ENCODE results near the gene IL1RAP. TPM values are rescaled to one million over a fixed set of nuclear protein-coding genes. Genes with fewer than 3 reads are reported as not detected.

Gene IL1RAP
- total and polyA plus RNA-seq, 2 experiments from 2014 or later: 3.2 to 8.9 TPM

DNA sequence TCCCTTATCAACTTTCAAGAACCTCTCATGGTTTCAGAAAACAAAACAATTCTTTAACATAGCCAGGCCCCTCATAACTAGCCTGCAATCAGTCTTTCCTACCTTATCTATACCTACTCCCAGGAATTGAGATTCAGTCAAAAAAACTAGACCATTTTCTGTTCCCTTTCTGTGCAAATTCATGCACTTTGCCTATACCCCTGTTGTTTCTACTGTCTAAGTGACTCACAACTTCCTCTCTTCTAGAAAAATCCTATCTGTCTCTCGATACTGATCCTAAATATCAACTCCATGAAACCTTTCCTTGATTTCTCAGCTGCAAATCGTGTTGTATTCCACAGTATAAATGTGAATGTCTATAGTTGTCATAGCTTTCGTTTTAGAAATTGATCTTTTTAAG, 10.9 kb upstream of the IL1RAP start:
- H3K36me3 ChIP-seq: no peaks in the 10 kb centered on the region
- H3K4me3 ChIP-seq: no peak overlapping the region
- no peaks in the 10 kb centered on the region for H3K9me3 ChIP-seq (ENCODE audit: low read depth)
- TF ChIP-seq CTCF (IDR thresholded peaks at IDR 0.05; ENCODE audit: low read depth, low read length): no peak
- no peak overlapping the region for H3K27ac ChIP-seq
- no peak for DNase-seq (ENCODE audit: low read depth in 1 of 2, low spot score in 1 of 2)
- H3K4me1 ChIP-seq (ENCODE audit: low read depth): peaks cover 5% of the 10 kb centered on the region
- no peaks in the 10 kb centered on the region for H3K27me3 ChIP-seq

DNA sequence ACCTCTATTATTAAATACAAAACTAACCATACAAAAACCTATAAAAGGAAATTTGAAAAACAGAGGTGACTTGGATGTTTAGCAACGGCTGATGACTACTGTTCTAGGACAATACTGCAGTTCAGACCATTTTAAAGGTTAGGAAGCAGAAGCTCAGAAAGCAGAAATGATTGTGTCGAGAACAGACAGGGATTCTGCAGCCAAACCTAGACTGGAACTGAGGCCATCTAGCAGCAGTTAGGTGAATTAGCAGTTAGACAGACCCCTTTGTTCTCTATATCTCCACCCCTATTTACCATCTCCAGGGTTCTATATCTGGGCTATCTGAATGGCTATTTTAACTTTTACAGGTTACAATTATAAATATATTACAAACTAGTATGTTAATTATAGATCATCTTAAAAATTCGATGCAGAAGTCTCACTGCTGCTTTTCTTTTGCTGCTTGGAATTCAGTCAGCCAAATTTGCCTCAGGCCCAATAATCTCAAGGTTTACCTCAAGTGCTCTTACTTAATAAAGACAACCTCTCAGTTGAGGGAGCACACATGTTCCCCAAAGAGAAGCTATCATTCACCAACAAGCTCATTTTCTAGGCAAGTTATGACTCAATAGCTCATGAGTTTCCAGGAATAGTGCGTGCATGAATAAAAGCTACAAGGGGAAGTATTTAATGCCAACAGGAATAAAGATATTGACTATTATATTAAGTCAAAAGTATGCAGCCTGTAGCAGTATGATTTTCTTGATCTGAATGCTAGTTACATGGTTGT, 9.3 kb upstream of the IL1RAP start:
- no peak overlapping the region for H3K4me3 ChIP-seq
- peaks cover 5% of the 10 kb centered on the region for H3K4me1 ChIP-seq (ENCODE audit: low read depth)
- H3K27me3 ChIP-seq: no peaks in the 10 kb centered on the region
- TF ChIP-seq CTCF (IDR thresholded peaks at IDR 0.05; ENCODE audit: low read depth, low read length): no peak
- H3K9me3 ChIP-seq (ENCODE audit: low read depth): no peaks in the 10 kb centered on the region
- no peak overlapping the region for H3K27ac ChIP-seq
- no peaks in the 10 kb centered on the region for H3K36me3 ChIP-seq
- DNase-seq (ENCODE audit: low read depth in 1 of 2, low spot score in 1 of 2): peak in 1 of 2 donors; percentile 18

GRCh38 chr3:190505381-190506003, 8.4 kb upstream of the IL1RAP start:
- no peaks in the 10 kb centered on the region for H3K9me3 ChIP-seq (ENCODE audit: low read depth)
- no peaks in the 10 kb centered on the region for H3K36me3 ChIP-seq
- no peak overlapping the region for H3K4me3 ChIP-seq
- no peak for DNase-seq (ENCODE audit: low read depth in 1 of 2, low spot score in 1 of 2)
- H3K27me3 ChIP-seq: peaks cover 2% of the 10 kb centered on the region
- no peak for TF ChIP-seq CTCF (IDR thresholded peaks at IDR 0.05; ENCODE audit: low read depth, low read length)
- no peak overlapping the region for H3K27ac ChIP-seq
- peaks cover 5% of the 10 kb centered on the region for H3K4me1 ChIP-seq (ENCODE audit: low read depth)

DNA sequence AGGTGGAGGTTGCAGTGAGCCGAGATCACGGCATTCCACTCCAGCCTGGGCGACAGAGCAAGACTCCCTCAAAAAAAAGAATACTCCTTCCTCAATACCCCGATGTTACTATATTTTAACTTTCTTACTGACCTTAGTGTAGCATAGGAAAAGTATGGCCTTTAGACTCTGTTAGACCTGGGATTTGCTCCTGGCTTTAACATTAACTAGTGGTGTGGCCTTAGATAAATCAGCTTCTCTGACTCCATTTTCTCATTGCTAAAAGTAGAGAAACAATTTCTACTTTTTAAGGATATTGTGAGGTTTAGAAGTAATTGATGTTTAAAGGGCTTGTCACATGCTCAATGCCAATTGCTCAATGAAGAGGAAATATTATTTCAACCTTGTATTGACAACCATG, 7.6 kb upstream of the IL1RAP start:
- no peak for TF ChIP-seq CTCF (IDR thresholded peaks at IDR 0.05; ENCODE audit: low read depth, low read length)
- Histone ChIP-seq H3K9me3 (ENCODE audit: low read depth) (no peaks in the 10 kb centered on the region), H3K27ac (no peak overlapping the region), H3K36me3 (no peaks in the 10 kb centered on the region), H3K4me1 (ENCODE audit: low read depth) (peaks cover 5% of the 10 kb centered on the region), H3K27me3 (peaks cover 10% of the 10 kb centered on the region), H3K4me3 (no peak overlapping the region)
- DNase-seq (ENCODE audit: low read depth in 1 of 2, low spot score in 1 of 2): no peak

GRCh38 chr3:190512666-190513065, 1.2 kb upstream of the IL1RAP start:
- Histone ChIP-seq H3K36me3 (no peaks in the 10 kb centered on the region), H3K9me3 (ENCODE audit: low read depth) (no peaks in the 10 kb centered on the region), H3K27me3 (peaks cover 30% of the 10 kb centered on the region), H3K4me3 (no peak overlapping the region), H3K27ac (no peak overlapping the region), H3K4me1 (ENCODE audit: low read depth) (no peaks in the 10 kb centered on the region)
- no peak for TF ChIP-seq CTCF (IDR thresholded peaks at IDR 0.05; ENCODE audit: low read depth, low read length)
- DNase-seq (ENCODE audit: low read depth in 1 of 2, low spot score in 1 of 2): no peak

Measured in cardiac muscle cell (in vitro differentiated cells and primary cell).